ENCODE data around the gene TMPRSS13.

DNA sequence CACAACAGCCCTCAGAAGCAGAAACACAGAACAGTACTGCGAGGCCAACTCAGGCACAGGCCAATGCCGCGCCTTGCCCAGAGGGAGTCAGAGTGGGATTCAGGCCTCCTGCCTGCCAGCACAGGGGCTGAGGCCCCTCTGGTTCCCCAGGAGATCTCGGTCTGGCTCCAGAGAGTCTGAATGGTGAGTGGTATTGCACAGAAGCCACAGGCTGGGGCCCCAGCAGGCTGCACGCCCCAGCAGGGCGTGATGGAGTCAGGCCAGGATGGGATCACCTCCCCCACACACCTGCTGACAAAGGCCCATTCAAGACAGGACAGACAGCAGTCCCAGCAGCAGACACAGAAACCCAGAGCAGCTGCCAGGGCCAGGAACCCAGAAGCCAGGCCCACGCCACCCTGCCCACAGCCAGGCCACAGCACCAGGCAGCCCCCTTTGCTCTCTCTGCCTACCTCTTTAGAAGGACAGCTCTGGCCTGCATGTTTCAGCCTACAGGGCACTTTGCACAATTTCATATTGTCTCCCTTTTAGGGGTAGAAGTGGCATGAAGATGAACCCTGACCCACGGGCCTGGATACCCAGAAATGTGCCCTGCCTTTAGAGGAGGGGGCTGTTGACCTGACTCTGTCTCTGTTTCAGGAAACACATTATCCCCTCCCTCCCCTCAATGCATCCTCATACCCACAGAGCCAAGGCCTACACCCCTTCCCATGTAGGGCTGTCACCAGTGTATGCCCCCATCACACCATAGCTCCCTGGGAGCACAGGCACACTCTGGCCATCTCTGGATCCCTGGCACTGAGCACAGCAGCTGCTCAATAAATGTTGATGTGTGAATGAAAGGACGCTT lies 58.9 kb downstream of the TMPRSS13 start:
- TF ChIP-seq, protein P1, sequence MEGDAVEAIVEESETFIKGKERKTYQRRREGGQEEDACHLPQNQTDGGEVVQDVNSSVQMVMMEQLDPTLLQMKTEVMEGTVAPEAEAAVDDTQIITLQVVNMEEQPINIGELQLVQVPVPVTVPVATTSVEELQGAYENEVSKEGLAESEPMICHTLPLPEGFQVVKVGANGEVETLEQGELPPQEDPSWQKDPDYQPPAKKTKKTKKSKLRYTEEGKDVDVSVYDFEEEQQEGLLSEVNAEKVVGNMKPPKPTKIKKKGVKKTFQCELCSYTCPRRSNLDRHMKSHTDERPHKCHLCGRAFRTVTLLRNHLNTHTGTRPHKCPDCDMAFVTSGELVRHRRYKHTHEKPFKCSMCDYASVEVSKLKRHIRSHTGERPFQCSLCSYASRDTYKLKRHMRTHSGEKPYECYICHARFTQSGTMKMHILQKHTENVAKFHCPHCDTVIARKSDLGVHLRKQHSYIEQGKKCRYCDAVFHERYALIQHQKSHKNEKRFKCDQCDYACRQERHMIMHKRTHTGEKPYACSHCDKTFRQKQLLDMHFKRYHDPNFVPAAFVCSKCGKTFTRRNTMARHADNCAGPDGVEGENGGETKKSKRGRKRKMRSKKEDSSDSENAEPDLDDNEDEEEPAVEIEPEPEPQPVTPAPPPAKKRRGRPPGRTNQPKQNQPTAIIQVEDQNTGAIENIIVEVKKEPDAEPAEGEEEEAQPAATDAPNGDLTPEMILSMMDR (IDR thresholded peaks at IDR 0.05), result no peak
- TF ChIP-seq ESRRA (IDR thresholded peaks at IDR 0.05; ENCODE audit: borderline replicate concordance, low read length) (no peak), POLR2A (IDR thresholded peaks at IDR 0.05; ENCODE audit: low read length) (no peak), ZC3H11A (IDR thresholded peaks at IDR 0.05) (no peak), EP300 (IDR thresholded peaks at IDR 0.05) (no peak)
- TF ChIP-seq, protein P2, sequence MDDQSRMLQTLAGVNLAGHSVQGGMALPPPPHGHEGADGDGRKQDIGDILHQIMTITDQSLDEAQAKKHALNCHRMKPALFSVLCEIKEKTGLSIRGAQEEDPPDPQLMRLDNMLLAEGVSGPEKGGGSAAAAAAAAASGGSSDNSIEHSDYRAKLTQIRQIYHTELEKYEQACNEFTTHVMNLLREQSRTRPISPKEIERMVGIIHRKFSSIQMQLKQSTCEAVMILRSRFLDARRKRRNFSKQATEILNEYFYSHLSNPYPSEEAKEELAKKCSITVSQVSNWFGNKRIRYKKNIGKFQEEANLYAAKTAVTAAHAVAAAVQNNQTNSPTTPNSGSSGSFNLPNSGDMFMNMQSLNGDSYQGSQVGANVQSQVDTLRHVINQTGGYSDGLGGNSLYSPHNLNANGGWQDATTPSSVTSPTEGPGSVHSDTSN (IDR thresholded peaks at IDR 0.05), result no peak
- TF ChIP-seq, protein P3, sequence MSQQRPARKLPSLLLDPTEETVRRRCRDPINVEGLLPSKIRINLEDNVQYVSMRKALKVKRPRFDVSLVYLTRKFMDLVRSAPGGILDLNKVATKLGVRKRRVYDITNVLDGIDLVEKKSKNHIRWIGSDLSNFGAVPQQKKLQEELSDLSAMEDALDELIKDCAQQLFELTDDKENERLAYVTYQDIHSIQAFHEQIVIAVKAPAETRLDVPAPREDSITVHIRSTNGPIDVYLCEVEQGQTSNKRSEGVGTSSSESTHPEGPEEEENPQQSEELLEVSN (IDR thresholded peaks at IDR 0.05; ENCODE audit: borderline replicate concordance, low read depth), result no peak
- TF ChIP-seq, protein P4, sequence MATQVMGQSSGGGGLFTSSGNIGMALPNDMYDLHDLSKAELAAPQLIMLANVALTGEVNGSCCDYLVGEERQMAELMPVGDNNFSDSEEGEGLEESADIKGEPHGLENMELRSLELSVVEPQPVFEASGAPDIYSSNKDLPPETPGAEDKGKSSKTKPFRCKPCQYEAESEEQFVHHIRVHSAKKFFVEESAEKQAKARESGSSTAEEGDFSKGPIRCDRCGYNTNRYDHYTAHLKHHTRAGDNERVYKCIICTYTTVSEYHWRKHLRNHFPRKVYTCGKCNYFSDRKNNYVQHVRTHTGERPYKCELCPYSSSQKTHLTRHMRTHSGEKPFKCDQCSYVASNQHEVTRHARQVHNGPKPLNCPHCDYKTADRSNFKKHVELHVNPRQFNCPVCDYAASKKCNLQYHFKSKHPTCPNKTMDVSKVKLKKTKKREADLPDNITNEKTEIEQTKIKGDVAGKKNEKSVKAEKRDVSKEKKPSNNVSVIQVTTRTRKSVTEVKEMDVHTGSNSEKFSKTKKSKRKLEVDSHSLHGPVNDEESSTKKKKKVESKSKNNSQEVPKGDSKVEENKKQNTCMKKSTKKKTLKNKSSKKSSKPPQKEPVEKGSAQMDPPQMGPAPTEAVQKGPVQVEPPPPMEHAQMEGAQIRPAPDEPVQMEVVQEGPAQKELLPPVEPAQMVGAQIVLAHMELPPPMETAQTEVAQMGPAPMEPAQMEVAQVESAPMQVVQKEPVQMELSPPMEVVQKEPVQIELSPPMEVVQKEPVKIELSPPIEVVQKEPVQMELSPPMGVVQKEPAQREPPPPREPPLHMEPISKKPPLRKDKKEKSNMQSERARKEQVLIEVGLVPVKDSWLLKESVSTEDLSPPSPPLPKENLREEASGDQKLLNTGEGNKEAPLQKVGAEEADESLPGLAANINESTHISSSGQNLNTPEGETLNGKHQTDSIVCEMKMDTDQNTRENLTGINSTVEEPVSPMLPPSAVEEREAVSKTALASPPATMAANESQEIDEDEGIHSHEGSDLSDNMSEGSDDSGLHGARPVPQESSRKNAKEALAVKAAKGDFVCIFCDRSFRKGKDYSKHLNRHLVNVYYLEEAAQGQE (IDR thresholded peaks at IDR 0.05), result no peak
- TF ChIP-seq, protein P5, sequence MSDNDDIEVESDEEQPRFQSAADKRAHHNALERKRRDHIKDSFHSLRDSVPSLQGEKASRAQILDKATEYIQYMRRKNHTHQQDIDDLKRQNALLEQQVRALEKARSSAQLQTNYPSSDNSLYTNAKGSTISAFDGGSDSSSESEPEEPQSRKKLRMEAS (IDR thresholded peaks at IDR 0.05), result no peak
- TF ChIP-seq, protein P6, sequence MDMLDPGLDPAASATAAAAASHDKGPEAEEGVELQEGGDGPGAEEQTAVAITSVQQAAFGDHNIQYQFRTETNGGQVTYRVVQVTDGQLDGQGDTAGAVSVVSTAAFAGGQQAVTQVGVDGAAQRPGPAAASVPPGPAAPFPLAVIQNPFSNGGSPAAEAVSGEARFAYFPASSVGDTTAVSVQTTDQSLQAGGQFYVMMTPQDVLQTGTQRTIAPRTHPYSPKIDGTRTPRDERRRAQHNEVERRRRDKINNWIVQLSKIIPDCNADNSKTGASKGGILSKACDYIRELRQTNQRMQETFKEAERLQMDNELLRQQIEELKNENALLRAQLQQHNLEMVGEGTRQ (IDR thresholded peaks at IDR 0.05), result no peak

Measured in A549 (cell line).